H9 (cell line): Measurements from ENCODE around the gene IARS1. TPM values are rescaled to one million over a fixed set of nuclear protein-coding genes. Genes with fewer than 3 reads are reported as not detected.
A peak's percentile ranks its signal among the peaks of the same experiment; 100 is the strongest.

Experiments used
- DNase-seq: peaks from one replicate; pipeline ENCODE4 v3.0.0-alpha.2; 2017
- H2AFZ ChIP-seq: one replicate; pipeline ENCODE4 v1.6.1; 2013; ENCODE audit warnings: mild to moderate bottlenecking, low read length, control low read depth, moderate library complexity
- H2AK5ac ChIP-seq: 2 replicates; pipeline ENCODE4 v1.6.1; 2013; ENCODE audit warnings: low read length, control low read depth, mixed read lengths; ENCODE audit not compliant: insufficient read length
- H2BK120ac ChIP-seq: one replicate; pipeline ENCODE4 v1.6.1; 2013; ENCODE audit warnings: low read depth, mild to moderate bottlenecking, low read length, control low read depth, inconsistent platforms; ENCODE audit not compliant: poor library complexity, severe bottlenecking
- H2BK12ac ChIP-seq: 2 replicates; pipeline ENCODE4 v1.6.1; 2013; ENCODE audit warnings: low read length, control low read depth, mixed read lengths, low read depth; ENCODE audit not compliant: insufficient read length
- H2BK15ac ChIP-seq: 2 replicates; pipeline ENCODE4 v1.6.1; 2013; ENCODE audit warnings: low read depth, low read length, control low read depth
- H2BK20ac ChIP-seq: one replicate; pipeline ENCODE4 v1.6.1; 2013; ENCODE audit warnings: low read depth, mild to moderate bottlenecking, low read length, control low read depth, inconsistent platforms; ENCODE audit not compliant: poor library complexity, severe bottlenecking
- H2BK5ac ChIP-seq: 2 replicates; pipeline ENCODE4 v1.6.1; 2013; ENCODE audit warnings: low read length, control low read depth, mixed read lengths; ENCODE audit not compliant: insufficient read length
- H3K14ac ChIP-seq: 2 replicates; pipeline ENCODE4 v1.6.1; 2013; ENCODE audit warnings: low read length, control low read depth; ENCODE audit not compliant: insufficient read depth
- H3K18ac ChIP-seq: 2 replicates; pipeline ENCODE4 v1.6.1; 2013; ENCODE audit warnings: low read depth, mild to moderate bottlenecking, mixed read lengths, low read length, control low read depth; ENCODE audit not compliant: insufficient read length
- H3K23ac ChIP-seq: 2 replicates; pipeline ENCODE4 v1.6.1; 2013; ENCODE audit warnings: low read length, control low read depth, mixed read lengths, low read depth; ENCODE audit not compliant: insufficient read length
- H3K23me2 ChIP-seq: 2 replicates; pipeline ENCODE4 v1.6.1; 2013; ENCODE audit warnings: low read depth, mild to moderate bottlenecking, mixed read lengths, low read length, control low read depth; ENCODE audit not compliant: insufficient read length, poor library complexity, severe bottlenecking
- H3K27ac ChIP-seq: 2 replicates; pipeline ENCODE4 v1.5.1; 2013; ENCODE audit warnings: low read length, control low read depth, mixed read lengths, low read depth; ENCODE audit not compliant: insufficient read length
- H3K27me3 ChIP-seq: 2 replicates; pipeline ENCODE4 v1.6.1; 2013; ENCODE audit warnings: low read length, control low read depth, inconsistent platforms; ENCODE audit not compliant: insufficient read depth
- H3K4ac ChIP-seq: 2 replicates; pipeline ENCODE4 v1.6.1; 2013; ENCODE audit warnings: low read depth, mild to moderate bottlenecking, control low read depth, inconsistent platforms, low read length, moderate library complexity
- H3K4me1 ChIP-seq: 2 replicates; pipeline ENCODE4 v1.6.1; 2013; ENCODE audit warnings: low read length, control low read depth, inconsistent platforms; ENCODE audit not compliant: insufficient read depth
- H3K4me2 ChIP-seq: 2 replicates; pipeline ENCODE4 v1.6.1; 2013; ENCODE audit warnings: low read length, control low read depth, mixed read lengths; ENCODE audit not compliant: insufficient read length, insufficient read depth
- H3K56ac ChIP-seq: 2 replicates; pipeline ENCODE4 v1.6.1; 2013; ENCODE audit warnings: low read depth, mild to moderate bottlenecking, mixed read lengths, low read length, control low read depth; ENCODE audit not compliant: insufficient read length
- H3K79me1 ChIP-seq: 2 replicates; pipeline ENCODE4 v1.6.1; 2013; ENCODE audit warnings: low read depth, mild to moderate bottlenecking, moderate library complexity, low read length, control low read depth, inconsistent platforms; ENCODE audit not compliant: insufficient read depth, poor library complexity, severe bottlenecking
- H3K79me2 ChIP-seq: 2 replicates; pipeline ENCODE4 v1.6.1; 2013; ENCODE audit warnings: low read length, control low read depth, inconsistent platforms; ENCODE audit not compliant: insufficient read depth
- H3K9ac ChIP-seq: 2 replicates; pipeline ENCODE4 v1.6.1; 2013; ENCODE audit warnings: low read length, control low read depth, mixed read lengths; ENCODE audit not compliant: insufficient read length; ENCODE audit errors: extremely low read depth
- H3K9me3 ChIP-seq: one replicate; pipeline ENCODE4 v1.6.1; 2013; ENCODE audit warnings: low read depth, low read length, inconsistent platforms; ENCODE audit not compliant: control insufficient read depth
- H3T11ph ChIP-seq: one replicate; pipeline ENCODE4 v1.6.1; 2013; ENCODE audit warnings: mild to moderate bottlenecking, low read length, control low read depth, inconsistent platforms
- H4K20me1 ChIP-seq: one replicate; pipeline ENCODE4 v1.6.1; 2013; ENCODE audit not compliant: control insufficient read depth, insufficient read length, insufficient read depth
- H4K5ac ChIP-seq: 2 replicates; pipeline ENCODE4 v1.6.1; 2013; ENCODE audit warnings: low read depth, mild to moderate bottlenecking, mixed read lengths, low read length, control low read depth; ENCODE audit not compliant: insufficient read length
- H4K8ac ChIP-seq: replicated peaks from 2 replicates; pipeline ENCODE4 v1.6.1; 2013; ENCODE audit warnings: low read length, control low read depth, mixed read lengths, low read depth; ENCODE audit not compliant: insufficient read length
- H4K91ac ChIP-seq: 2 replicates; pipeline ENCODE4 v1.6.1; 2013; ENCODE audit warnings: low read depth, mild to moderate bottlenecking, moderate library complexity, mixed read lengths, low read length, control low read depth; ENCODE audit not compliant: insufficient read length
- H3K27ac Mint-ChIP-seq, 3 experiments: 2 replicates in 2 of 3; 3 replicates in 1 of 3; pipeline ENCODE4 v1.8.0; 2020 to 2021; ENCODE audit warnings: mixed read lengths in 3 of 3, mild to moderate bottlenecking in 1 of 3, moderate library complexity in 1 of 3
- H3K27me3 Mint-ChIP-seq: 2 replicates; pipeline ENCODE4 v1.8.0; 2021; ENCODE audit warnings: low read depth, mild to moderate bottlenecking, moderate library complexity, mixed read lengths
- H3K36me3 Mint-ChIP-seq, 3 experiments: 2 replicates in 2 of 3; 3 replicates in 1 of 3; pipeline ENCODE4 v1.8.0; 2020 to 2021; ENCODE audit warnings: low read depth in 3 of 3, mixed read lengths in 3 of 3; ENCODE audit not compliant: insufficient read depth in 1 of 3
- H3K4me1 Mint-ChIP-seq, 2 experiments: 2 replicates each; pipeline ENCODE4 v1.8.0; 2020; ENCODE audit warnings: mixed read lengths in 2 of 2
- H3K4me3 Mint-ChIP-seq, 2 experiments: 2 replicates in 1 of 2; 3 replicates in 1 of 2; pipeline ENCODE4 v1.8.0; 2020 to 2021; ENCODE audit warnings: mild to moderate bottlenecking in 2 of 2, mixed read lengths in 2 of 2, moderate library complexity in 1 of 2
- H3K9me3 Mint-ChIP-seq, 2 experiments: 2 replicates in 1 of 2; 3 replicates in 1 of 2; pipeline ENCODE4 v1.8.0; 2020; ENCODE audit warnings: mild to moderate bottlenecking in 2 of 2, mixed read lengths in 2 of 2, moderate library complexity in 1 of 2
- CTCF ChIP-seq: fragments of 200-600 bp; sonication (generic); conservative IDR thresholded peaks from 3 replicates; pipeline ENCODE4 v1.8.0; 2021; ENCODE audit warnings: antibody characterized with exemption, mild to moderate bottlenecking
- WGBS: extraction: QIAGEN DNeasy Blood & Tissue Kit; methylation state at CpG from one replicate; pipeline ENCODE4 v1.1.7; 2013; ENCODE audit warnings: missing lambda C conversion rate, low lambda C conversion rate, mixed read lengths; ENCODE audit not compliant: insufficient read length; ENCODE audit errors: extremely low coverage; 5-methylcytosine and 5-hydroxymethylcytosine counted together
- total RNA-seq: library from RNA; stranded (reverse); gene quantifications from 2 replicates; pipeline ENCODE4 v1.2.1, GENCODE V29; 2021

Gene IARS1
- total RNA-seq, 1 experiment from 2014 or later, result 234 TPM

GRCh38 chr9:92325991-92326500 is 32.5 kb upstream of the IARS1 start:
- H3K56ac ChIP-seq, result no peak overlapping the region
- H4K5ac ChIP-seq, result no peak overlapping the region
- no peaks in the 10 kb centered on the region for H3K4me1 ChIP-seq
- H2BK12ac ChIP-seq, result no peak overlapping the region
- no peak overlapping the region for H2AK5ac ChIP-seq
- H3K9me3 Mint-ChIP-seq, result no peaks in the 10 kb centered on the region; a peak in 1 of 5 replicates
- no peak overlapping the region for H4K91ac ChIP-seq
- no peak overlapping the region for H3K18ac ChIP-seq
- H3K36me3 Mint-ChIP-seq, result peaks cover 5 to 19% (median 18%) of the 10 kb centered on the region in 3 experiments; a peak in 6 of 7 replicates
- no peak for DNase-seq
- H3K9ac ChIP-seq, result peak overlapping the region; percentile 98
- peak overlapping the region; percentile 100; the same call in 1 of the 2 replicates for H3K14ac ChIP-seq
- no peak for TF ChIP-seq CTCF
- H3K4ac ChIP-seq, result no peak overlapping the region
- no peak overlapping the region for H2BK20ac ChIP-seq
- H3K27me3 ChIP-seq, result no peaks in the 10 kb centered on the region
- no peak overlapping the region for H2BK5ac ChIP-seq
- H3K23me2 ChIP-seq, result no peaks in the 10 kb centered on the region
- H3K9me3 ChIP-seq, result no peaks in the 10 kb centered on the region
- H3K79me1 ChIP-seq, result no peaks in the 10 kb centered on the region
- no peak overlapping the region for H4K8ac ChIP-seq
- H3K4me3 Mint-ChIP-seq, result peak overlapping the region; percentile 99
- H2AFZ ChIP-seq, result no peak overlapping the region
- no peak overlapping the region for H3T11ph ChIP-seq
- H3K27me3 Mint-ChIP-seq, result no peaks in the 10 kb centered on the region; the same call in 1 of the 2 replicates
- H2BK15ac ChIP-seq, result no peak overlapping the region
- no CpG with 5 or more reads among the region's 30 CpGs for WGBS
- H3K4me1 Mint-ChIP-seq, result peaks cover 19 to 21% of the 10 kb centered on the region in 2 experiments
- H4K20me1 ChIP-seq, result no peaks in the 10 kb centered on the region
- H3K4me2 ChIP-seq, result peak overlapping the region; percentile 63
- peak overlapping the region in 1 of 3 experiments; percentile 42; a peak in 1 of 7 replicates for H3K27ac Mint-ChIP-seq
- H3K79me2 ChIP-seq, result peaks cover 6% of the 10 kb centered on the region; the same call in 1 of the 2 replicates
- H2BK120ac ChIP-seq, result no peak overlapping the region
- H3K27ac ChIP-seq, result no peak overlapping the region
- H3K23ac ChIP-seq, result no peak overlapping the region
